H9 (cell line): ENCODE results near the gene EPS8. TPM values are rescaled to one million over a fixed set of nuclear protein-coding genes. Genes with fewer than 3 reads are reported as not detected.

Experiments
- DNase-seq: peaks from one replicate; pipeline ENCODE4 v3.0.0-alpha.2; 2017
- H2AFZ ChIP-seq: one replicate; pipeline ENCODE4 v1.6.1; 2013; ENCODE audit warnings: mild to moderate bottlenecking, low read length, control low read depth, moderate library complexity
- H2AK5ac ChIP-seq: 2 replicates; pipeline ENCODE4 v1.6.1; 2013; ENCODE audit warnings: low read length, control low read depth, mixed read lengths; ENCODE audit not compliant: insufficient read length
- H2BK120ac ChIP-seq: one replicate; pipeline ENCODE4 v1.6.1; 2013; ENCODE audit warnings: low read depth, mild to moderate bottlenecking, low read length, control low read depth, inconsistent platforms; ENCODE audit not compliant: poor library complexity, severe bottlenecking
- H2BK12ac ChIP-seq: 2 replicates; pipeline ENCODE4 v1.6.1; 2013; ENCODE audit warnings: low read length, control low read depth, mixed read lengths, low read depth; ENCODE audit not compliant: insufficient read length
- H2BK15ac ChIP-seq: 2 replicates; pipeline ENCODE4 v1.6.1; 2013; ENCODE audit warnings: low read depth, low read length, control low read depth
- H2BK20ac ChIP-seq: one replicate; pipeline ENCODE4 v1.6.1; 2013; ENCODE audit warnings: low read depth, mild to moderate bottlenecking, low read length, control low read depth, inconsistent platforms; ENCODE audit not compliant: poor library complexity, severe bottlenecking
- H2BK5ac ChIP-seq: 2 replicates; pipeline ENCODE4 v1.6.1; 2013; ENCODE audit warnings: low read length, control low read depth, mixed read lengths; ENCODE audit not compliant: insufficient read length
- H3K14ac ChIP-seq: 2 replicates; pipeline ENCODE4 v1.6.1; 2013; ENCODE audit warnings: low read length, control low read depth; ENCODE audit not compliant: insufficient read depth
- H3K18ac ChIP-seq: 2 replicates; pipeline ENCODE4 v1.6.1; 2013; ENCODE audit warnings: low read depth, mild to moderate bottlenecking, mixed read lengths, low read length, control low read depth; ENCODE audit not compliant: insufficient read length
- H3K23ac ChIP-seq: 2 replicates; pipeline ENCODE4 v1.6.1; 2013; ENCODE audit warnings: low read length, control low read depth, mixed read lengths, low read depth; ENCODE audit not compliant: insufficient read length
- H3K23me2 ChIP-seq: 2 replicates; pipeline ENCODE4 v1.6.1; 2013; ENCODE audit warnings: low read depth, mild to moderate bottlenecking, mixed read lengths, low read length, control low read depth; ENCODE audit not compliant: insufficient read length, poor library complexity, severe bottlenecking
- H3K27ac ChIP-seq: 2 replicates; pipeline ENCODE4 v1.5.1; 2013; ENCODE audit warnings: low read length, control low read depth, mixed read lengths, low read depth; ENCODE audit not compliant: insufficient read length
- H3K27me3 ChIP-seq: 2 replicates; pipeline ENCODE4 v1.6.1; 2013; ENCODE audit warnings: low read length, control low read depth, inconsistent platforms; ENCODE audit not compliant: insufficient read depth
- H3K4ac ChIP-seq: 2 replicates; pipeline ENCODE4 v1.6.1; 2013; ENCODE audit warnings: low read depth, mild to moderate bottlenecking, control low read depth, inconsistent platforms, low read length, moderate library complexity
- H3K4me1 ChIP-seq: 2 replicates; pipeline ENCODE4 v1.6.1; 2013; ENCODE audit warnings: low read length, control low read depth, inconsistent platforms; ENCODE audit not compliant: insufficient read depth
- H3K4me2 ChIP-seq: 2 replicates; pipeline ENCODE4 v1.6.1; 2013; ENCODE audit warnings: low read length, control low read depth, mixed read lengths; ENCODE audit not compliant: insufficient read length, insufficient read depth
- H3K56ac ChIP-seq: 2 replicates; pipeline ENCODE4 v1.6.1; 2013; ENCODE audit warnings: low read depth, mild to moderate bottlenecking, mixed read lengths, low read length, control low read depth; ENCODE audit not compliant: insufficient read length
- H3K79me1 ChIP-seq: 2 replicates; pipeline ENCODE4 v1.6.1; 2013; ENCODE audit warnings: low read depth, mild to moderate bottlenecking, moderate library complexity, low read length, control low read depth, inconsistent platforms; ENCODE audit not compliant: insufficient read depth, poor library complexity, severe bottlenecking
- H3K79me2 ChIP-seq: 2 replicates; pipeline ENCODE4 v1.6.1; 2013; ENCODE audit warnings: low read length, control low read depth, inconsistent platforms; ENCODE audit not compliant: insufficient read depth
- H3K9ac ChIP-seq: 2 replicates; pipeline ENCODE4 v1.6.1; 2013; ENCODE audit warnings: low read length, control low read depth, mixed read lengths; ENCODE audit not compliant: insufficient read length; ENCODE audit errors: extremely low read depth
- H3K9me3 ChIP-seq: one replicate; pipeline ENCODE4 v1.6.1; 2013; ENCODE audit warnings: low read depth, low read length, inconsistent platforms; ENCODE audit not compliant: control insufficient read depth
- H3T11ph ChIP-seq: one replicate; pipeline ENCODE4 v1.6.1; 2013; ENCODE audit warnings: mild to moderate bottlenecking, low read length, control low read depth, inconsistent platforms
- H4K20me1 ChIP-seq: one replicate; pipeline ENCODE4 v1.6.1; 2013; ENCODE audit not compliant: control insufficient read depth, insufficient read length, insufficient read depth
- H4K5ac ChIP-seq: 2 replicates; pipeline ENCODE4 v1.6.1; 2013; ENCODE audit warnings: low read depth, mild to moderate bottlenecking, mixed read lengths, low read length, control low read depth; ENCODE audit not compliant: insufficient read length
- H4K8ac ChIP-seq: replicated peaks from 2 replicates; pipeline ENCODE4 v1.6.1; 2013; ENCODE audit warnings: low read length, control low read depth, mixed read lengths, low read depth; ENCODE audit not compliant: insufficient read length
- H4K91ac ChIP-seq: 2 replicates; pipeline ENCODE4 v1.6.1; 2013; ENCODE audit warnings: low read depth, mild to moderate bottlenecking, moderate library complexity, mixed read lengths, low read length, control low read depth; ENCODE audit not compliant: insufficient read length
- H3K27ac Mint-ChIP-seq, 3 experiments: 2 replicates in 2 of 3; 3 replicates in 1 of 3; pipeline ENCODE4 v1.8.0; 2020 to 2021; ENCODE audit warnings: mixed read lengths in 3 of 3, mild to moderate bottlenecking in 1 of 3, moderate library complexity in 1 of 3
- H3K27me3 Mint-ChIP-seq: 2 replicates; pipeline ENCODE4 v1.8.0; 2021; ENCODE audit warnings: low read depth, mild to moderate bottlenecking, moderate library complexity, mixed read lengths
- H3K36me3 Mint-ChIP-seq, 3 experiments: 2 replicates in 2 of 3; 3 replicates in 1 of 3; pipeline ENCODE4 v1.8.0; 2020 to 2021; ENCODE audit warnings: low read depth in 3 of 3, mixed read lengths in 3 of 3; ENCODE audit not compliant: insufficient read depth in 1 of 3
- H3K4me1 Mint-ChIP-seq, 2 experiments: 2 replicates each; pipeline ENCODE4 v1.8.0; 2020; ENCODE audit warnings: mixed read lengths in 2 of 2
- H3K4me3 Mint-ChIP-seq, 2 experiments: 2 replicates in 1 of 2; 3 replicates in 1 of 2; pipeline ENCODE4 v1.8.0; 2020 to 2021; ENCODE audit warnings: mild to moderate bottlenecking in 2 of 2, mixed read lengths in 2 of 2, moderate library complexity in 1 of 2
- H3K9me3 Mint-ChIP-seq, 2 experiments: 2 replicates in 1 of 2; 3 replicates in 1 of 2; pipeline ENCODE4 v1.8.0; 2020; ENCODE audit warnings: mild to moderate bottlenecking in 2 of 2, mixed read lengths in 2 of 2, moderate library complexity in 1 of 2
- WGBS: extraction: QIAGEN DNeasy Blood & Tissue Kit; methylation state at CpG from one replicate; pipeline ENCODE4 v1.1.7; 2013; ENCODE audit warnings: missing lambda C conversion rate, low lambda C conversion rate, mixed read lengths; ENCODE audit not compliant: insufficient read length; ENCODE audit errors: extremely low coverage; 5-methylcytosine and 5-hydroxymethylcytosine counted together
- total RNA-seq: library from RNA; stranded (reverse); gene quantifications from 2 replicates; pipeline ENCODE4 v1.2.1, GENCODE V29; 2021
- TF ChIP-seq, protein P1 (sequence below): fragments of 200-600 bp; sonication (generic); conservative IDR thresholded peaks from 3 replicates; pipeline ENCODE4 v1.8.0; 2021; ENCODE audit warnings: antibody characterized with exemption, mild to moderate bottlenecking

The EPS8 gene
- total RNA-seq, 1 experiment from 2014 or later = 2.2 TPM

DNA sequence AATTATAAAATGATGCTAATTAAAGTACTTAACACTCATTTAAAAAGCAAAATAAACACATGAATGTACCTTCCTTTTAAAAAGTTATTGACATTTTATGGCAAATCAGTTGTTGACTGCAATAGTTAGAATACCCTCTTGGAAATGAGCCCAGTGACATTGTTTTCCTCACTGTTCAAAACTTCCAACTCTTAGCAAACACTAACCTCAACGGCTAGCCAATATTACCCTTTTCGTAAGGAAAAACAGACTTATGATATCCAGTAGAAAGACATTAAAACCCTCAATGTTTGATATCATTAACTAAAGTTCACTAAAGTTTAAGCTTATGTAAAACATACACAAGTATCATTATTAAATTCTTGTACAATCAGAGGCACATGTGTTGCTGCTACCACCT, 83.6 kb downstream of the EPS8 start:
- H3K4ac ChIP-seq = no peak overlapping the region
- Mint-ChIP-seq H3K36me3 (no peaks in the 10 kb centered on the region), H3K9me3 (no peaks in the 10 kb centered on the region), H3K27me3 (no peaks in the 10 kb centered on the region), H3K27ac (no peak overlapping the region), H3K4me3 (no peak overlapping the region), H3K4me1 (peaks cover 19 to 20% of the 10 kb centered on the region in 2 experiments)
- no peak overlapping the region for H4K8ac ChIP-seq
- no peak overlapping the region for H4K5ac ChIP-seq
- no peaks in the 10 kb centered on the region for H3K23me2 ChIP-seq
- WGBS = no CpG with 5 or more reads among the region's 2 CpGs
- H3K23ac ChIP-seq = no peak overlapping the region
- no peaks in the 10 kb centered on the region for H3K79me1 ChIP-seq
- no peak overlapping the region for H2BK120ac ChIP-seq
- H3K4me2 ChIP-seq = no peak overlapping the region
- no peak overlapping the region for H3K9ac ChIP-seq
- H2AK5ac ChIP-seq = no peak overlapping the region
- no peaks in the 10 kb centered on the region for H3K27me3 ChIP-seq
- no peak overlapping the region for H3T11ph ChIP-seq
- H3K56ac ChIP-seq = no peak overlapping the region
- H4K91ac ChIP-seq = no peak overlapping the region
- no peak overlapping the region for H3K18ac ChIP-seq
- H2BK15ac ChIP-seq = no peak overlapping the region
- no peaks in the 10 kb centered on the region; the same call in 1 of the 2 replicates for H3K4me1 ChIP-seq
- no peaks in the 10 kb centered on the region for H3K9me3 ChIP-seq
- no peak overlapping the region for H2BK12ac ChIP-seq
- no peak overlapping the region for H2BK20ac ChIP-seq
- no peak overlapping the region for H3K27ac ChIP-seq
- no peak overlapping the region for H2AFZ ChIP-seq
- no peaks in the 10 kb centered on the region for H3K79me2 ChIP-seq
- TF ChIP-seq, protein P1, sequence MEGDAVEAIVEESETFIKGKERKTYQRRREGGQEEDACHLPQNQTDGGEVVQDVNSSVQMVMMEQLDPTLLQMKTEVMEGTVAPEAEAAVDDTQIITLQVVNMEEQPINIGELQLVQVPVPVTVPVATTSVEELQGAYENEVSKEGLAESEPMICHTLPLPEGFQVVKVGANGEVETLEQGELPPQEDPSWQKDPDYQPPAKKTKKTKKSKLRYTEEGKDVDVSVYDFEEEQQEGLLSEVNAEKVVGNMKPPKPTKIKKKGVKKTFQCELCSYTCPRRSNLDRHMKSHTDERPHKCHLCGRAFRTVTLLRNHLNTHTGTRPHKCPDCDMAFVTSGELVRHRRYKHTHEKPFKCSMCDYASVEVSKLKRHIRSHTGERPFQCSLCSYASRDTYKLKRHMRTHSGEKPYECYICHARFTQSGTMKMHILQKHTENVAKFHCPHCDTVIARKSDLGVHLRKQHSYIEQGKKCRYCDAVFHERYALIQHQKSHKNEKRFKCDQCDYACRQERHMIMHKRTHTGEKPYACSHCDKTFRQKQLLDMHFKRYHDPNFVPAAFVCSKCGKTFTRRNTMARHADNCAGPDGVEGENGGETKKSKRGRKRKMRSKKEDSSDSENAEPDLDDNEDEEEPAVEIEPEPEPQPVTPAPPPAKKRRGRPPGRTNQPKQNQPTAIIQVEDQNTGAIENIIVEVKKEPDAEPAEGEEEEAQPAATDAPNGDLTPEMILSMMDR = no peak
- no peak overlapping the region for H3K14ac ChIP-seq
- DNase-seq = no peak
- no peak overlapping the region for H2BK5ac ChIP-seq
- no peaks in the 10 kb centered on the region for H4K20me1 ChIP-seq
